IMR-90 (cell line): Measurements from ENCODE around the gene METAP2.

Experiments
- POLR2A ChIP-seq: IDR thresholded peaks from 2 replicates; pipeline ENCODE4 v1.6.1; 2012; ENCODE audit warnings: mild to moderate bottlenecking, low read depth, low read length
- TF ChIP-seq, protein P1 (sequence below): conservative IDR thresholded peaks from 2 replicates; pipeline ENCODE4 v1.5.1; 2012; ENCODE audit warnings: mild to moderate bottlenecking, low read depth, low read length, improper control_type of control experiment

- no peak for TF ChIP-seq POLR2A
- TF ChIP-seq, protein P1, sequence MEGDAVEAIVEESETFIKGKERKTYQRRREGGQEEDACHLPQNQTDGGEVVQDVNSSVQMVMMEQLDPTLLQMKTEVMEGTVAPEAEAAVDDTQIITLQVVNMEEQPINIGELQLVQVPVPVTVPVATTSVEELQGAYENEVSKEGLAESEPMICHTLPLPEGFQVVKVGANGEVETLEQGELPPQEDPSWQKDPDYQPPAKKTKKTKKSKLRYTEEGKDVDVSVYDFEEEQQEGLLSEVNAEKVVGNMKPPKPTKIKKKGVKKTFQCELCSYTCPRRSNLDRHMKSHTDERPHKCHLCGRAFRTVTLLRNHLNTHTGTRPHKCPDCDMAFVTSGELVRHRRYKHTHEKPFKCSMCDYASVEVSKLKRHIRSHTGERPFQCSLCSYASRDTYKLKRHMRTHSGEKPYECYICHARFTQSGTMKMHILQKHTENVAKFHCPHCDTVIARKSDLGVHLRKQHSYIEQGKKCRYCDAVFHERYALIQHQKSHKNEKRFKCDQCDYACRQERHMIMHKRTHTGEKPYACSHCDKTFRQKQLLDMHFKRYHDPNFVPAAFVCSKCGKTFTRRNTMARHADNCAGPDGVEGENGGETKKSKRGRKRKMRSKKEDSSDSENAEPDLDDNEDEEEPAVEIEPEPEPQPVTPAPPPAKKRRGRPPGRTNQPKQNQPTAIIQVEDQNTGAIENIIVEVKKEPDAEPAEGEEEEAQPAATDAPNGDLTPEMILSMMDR: no peak
These were observed 39.6 kb downstream of the METAP2 start for GRCh38 chr12:95513599-95513998.
